ENCODE measurements around the gene DLG2.

- TF ChIP-seq, protein P1, sequence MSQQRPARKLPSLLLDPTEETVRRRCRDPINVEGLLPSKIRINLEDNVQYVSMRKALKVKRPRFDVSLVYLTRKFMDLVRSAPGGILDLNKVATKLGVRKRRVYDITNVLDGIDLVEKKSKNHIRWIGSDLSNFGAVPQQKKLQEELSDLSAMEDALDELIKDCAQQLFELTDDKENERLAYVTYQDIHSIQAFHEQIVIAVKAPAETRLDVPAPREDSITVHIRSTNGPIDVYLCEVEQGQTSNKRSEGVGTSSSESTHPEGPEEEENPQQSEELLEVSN (IDR thresholded peaks at IDR 0.05) = no peak
- TF ChIP-seq POLR2A (IDR thresholded peaks at IDR 0.05; ENCODE audit: control extremely low read depth in 1 of 2, low read depth in 2 of 2, low read length in 2 of 2) = no peak
- TF ChIP-seq CTCF (IDR thresholded peaks at IDR 0.05; ENCODE audit: control extremely low read depth in 1 of 3, insufficient read depth in 1 of 3, low read depth in 1 of 3, low read length in 3 of 3) = no peak
- TF ChIP-seq ZNF274 (IDR thresholded peaks at IDR 0.05; ENCODE audit: borderline replicate concordance, extremely low read depth, low read length) = no peak
- TF ChIP-seq EZH2 (IDR thresholded peaks at IDR 0.05; ENCODE audit: low read depth, low read length, severe bottlenecking) = no peak
- no peak for TF ChIP-seq TAF1 (IDR thresholded peaks at IDR 0.05; ENCODE audit: low read depth, low read length)
- no peak for TF ChIP-seq SUZ12 (IDR thresholded peaks at IDR 0.05; ENCODE audit: low read length)
- no peak for TF ChIP-seq KDM5A (IDR thresholded peaks at IDR 0.05; ENCODE audit: low read length)
- no peak for TF ChIP-seq BRCA1 (IDR thresholded peaks at IDR 0.05; ENCODE audit: low read depth, low read length)
- TF ChIP-seq NANOG (IDR thresholded peaks at IDR 0.05; ENCODE audit: insufficient read depth, low read depth, low read length, poor library complexity, severe bottlenecking) = no peak
- TF ChIP-seq CEBPB (IDR thresholded peaks at IDR 0.05; ENCODE audit: low read depth, low read length) = no peak
Measured at GRCh38 chr11:83625336-83625735, 2001.8 kb downstream of the DLG2 start.
